Gastrocnemius medialis (tissue), 4 donors: ENCODE results near the gene CMTM4.

Experiments used
- POLR2A ChIP-seq, 2 donors: fragments of 450-650 bp; IDR thresholded peaks; one replicate each; pipeline ENCODE4 v1.6.1; 2017; ENCODE audit warnings: antibody characterized with exemption in 2 of 2, mild to moderate bottlenecking in 2 of 2, moderate library complexity in 2 of 2
- TF ChIP-seq, protein P1 (sequence below), 5 experiments: fragments of 450-650 bp in 3 of 5; fragments of 200-600 bp in 2 of 5; sonication (generic) in 2 of 5; IDR thresholded peaks in 4 of 5; conservative IDR thresholded peaks in 1 of 5; 1 replicate in 4 of 5; 2 replicates in 1 of 5; pipeline ENCODE4 v1.5.1; 2016 to 2019; ENCODE audit warnings: antibody characterized with exemption in 5 of 5, mild to moderate bottlenecking in 3 of 5, moderate library complexity in 3 of 5

- TF ChIP-seq, protein P1, sequence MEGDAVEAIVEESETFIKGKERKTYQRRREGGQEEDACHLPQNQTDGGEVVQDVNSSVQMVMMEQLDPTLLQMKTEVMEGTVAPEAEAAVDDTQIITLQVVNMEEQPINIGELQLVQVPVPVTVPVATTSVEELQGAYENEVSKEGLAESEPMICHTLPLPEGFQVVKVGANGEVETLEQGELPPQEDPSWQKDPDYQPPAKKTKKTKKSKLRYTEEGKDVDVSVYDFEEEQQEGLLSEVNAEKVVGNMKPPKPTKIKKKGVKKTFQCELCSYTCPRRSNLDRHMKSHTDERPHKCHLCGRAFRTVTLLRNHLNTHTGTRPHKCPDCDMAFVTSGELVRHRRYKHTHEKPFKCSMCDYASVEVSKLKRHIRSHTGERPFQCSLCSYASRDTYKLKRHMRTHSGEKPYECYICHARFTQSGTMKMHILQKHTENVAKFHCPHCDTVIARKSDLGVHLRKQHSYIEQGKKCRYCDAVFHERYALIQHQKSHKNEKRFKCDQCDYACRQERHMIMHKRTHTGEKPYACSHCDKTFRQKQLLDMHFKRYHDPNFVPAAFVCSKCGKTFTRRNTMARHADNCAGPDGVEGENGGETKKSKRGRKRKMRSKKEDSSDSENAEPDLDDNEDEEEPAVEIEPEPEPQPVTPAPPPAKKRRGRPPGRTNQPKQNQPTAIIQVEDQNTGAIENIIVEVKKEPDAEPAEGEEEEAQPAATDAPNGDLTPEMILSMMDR (IDR thresholded peaks at IDR 0.05 in 4 of 5, conservative IDR thresholded peaks at IDR 0.05 in 1 of 5) = no peak
- TF ChIP-seq POLR2A (IDR thresholded peaks at IDR 0.05) = no peak
These were observed 61.9 kb downstream of the CMTM4 start for GRCh38 chr16:66634527-66635196.
